ENCODE measurements around the gene CEP128.

The CEP128 gene

GRCh38 chr14:80692903-80693302, 248.6 kb downstream of the CEP128 start:
- Mint-ChIP-seq H3K27me3 (no peaks in the 10 kb centered on the region), H3K4me3 (no peak overlapping the region), H3K4me1 (ENCODE audit: low read depth) (no peaks in the 10 kb centered on the region), H3K9me3 (no peaks in the 10 kb centered on the region), H3K27ac (no peak overlapping the region), H3K36me3 (ENCODE audit: low read depth) (peaks cover 6% of the 10 kb centered on the region)
- intact Hi-C loops (cut with micrococcal nuclease) = no loop called here

DNA sequence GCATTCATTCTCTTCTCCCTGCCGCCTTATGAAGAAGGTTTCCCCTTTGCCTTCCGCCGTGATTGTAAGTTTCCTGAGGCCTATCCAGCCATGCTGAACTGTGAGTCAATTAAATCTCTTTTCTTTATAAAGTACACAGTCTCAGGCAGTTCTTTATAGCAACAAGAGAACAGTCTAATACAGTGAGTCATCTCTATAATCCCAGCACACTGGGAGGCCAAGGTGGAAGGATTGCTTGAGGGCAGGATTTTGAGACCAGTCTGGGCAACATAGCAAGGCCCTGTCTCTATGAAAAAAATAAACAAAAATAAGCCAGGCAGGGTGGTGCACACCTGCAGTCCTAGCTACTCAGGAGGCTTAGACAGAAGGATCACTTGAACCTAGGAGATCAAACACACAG, 259.9 kb downstream of the CEP128 start:
- intact Hi-C loops (cut with micrococcal nuclease) = no loop called here
- Mint-ChIP-seq H3K4me1 (ENCODE audit: low read depth) (no peaks in the 10 kb centered on the region), H3K4me3 (no peak overlapping the region), H3K9me3 (peaks cover 69% of the 10 kb centered on the region), H3K27me3 (no peaks in the 10 kb centered on the region), H3K27ac (no peak overlapping the region), H3K36me3 (ENCODE audit: low read depth) (peaks cover 26% of the 10 kb centered on the region)

DNA sequence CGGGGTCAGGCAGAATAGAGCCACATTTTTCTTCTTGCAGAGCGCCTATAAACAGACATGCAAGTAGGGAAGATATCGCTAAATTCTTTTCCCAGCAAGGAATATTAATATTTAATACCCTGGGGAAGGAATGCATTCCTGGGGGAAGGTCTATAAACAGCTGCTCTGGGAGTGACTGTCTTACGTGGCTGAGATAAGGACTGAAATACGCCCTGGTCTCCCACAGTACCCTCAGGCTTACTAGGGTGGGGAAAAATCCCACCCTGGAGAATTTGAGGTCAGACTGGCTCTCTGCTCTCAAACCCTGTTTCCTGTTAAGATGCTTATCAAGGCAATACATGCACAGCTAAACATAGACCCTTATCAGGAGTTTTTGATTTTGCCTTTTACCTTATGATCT, 262.3 kb downstream of the CEP128 start:
- peaks cover 26% of the 10 kb centered on the region for H3K36me3 Mint-ChIP-seq (ENCODE audit: low read depth)
- H3K9me3 Mint-ChIP-seq = peaks cover 61% of the 10 kb centered on the region
- no peaks in the 10 kb centered on the region for H3K4me1 Mint-ChIP-seq (ENCODE audit: low read depth)
- intact Hi-C loops (cut with micrococcal nuclease) = no loop called here
- H3K4me3 Mint-ChIP-seq = no peak overlapping the region
- no peak overlapping the region for H3K27ac Mint-ChIP-seq
- no peaks in the 10 kb centered on the region for H3K27me3 Mint-ChIP-seq

GRCh38 chr14:80678436-80678835, 263.1 kb downstream of the CEP128 start:
- intact Hi-C loops (cut with micrococcal nuclease) = no loop called here
- no peak overlapping the region for H3K27ac Mint-ChIP-seq
- peaks cover 52% of the 10 kb centered on the region for H3K9me3 Mint-ChIP-seq

DNA sequence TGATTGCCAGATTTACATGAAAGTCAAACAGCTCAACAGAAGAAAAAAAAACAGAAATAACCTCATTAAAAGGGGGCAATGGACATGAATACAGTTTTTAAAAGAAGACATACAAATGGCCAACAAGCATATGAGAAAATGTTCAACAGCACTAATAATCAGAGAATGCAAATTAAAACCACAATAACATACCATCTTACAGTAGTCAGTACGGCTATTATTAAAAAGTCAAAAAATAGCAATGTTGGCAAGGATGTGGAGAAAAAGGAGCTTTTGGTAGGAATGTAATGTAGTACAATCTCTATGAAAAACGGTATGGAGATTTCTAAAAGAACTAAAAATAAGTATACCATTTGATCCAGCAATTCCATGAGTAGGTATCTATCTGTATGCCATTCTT, 272.1 kb downstream of the CEP128 start:
- Mint-ChIP-seq H3K9me3 (peaks cover 30% of the 10 kb centered on the region), H3K27me3 (no peaks in the 10 kb centered on the region), H3K4me3 (no peak overlapping the region), H3K4me1 (ENCODE audit: low read depth) (no peaks in the 10 kb centered on the region), H3K36me3 (ENCODE audit: low read depth) (peaks cover 6% of the 10 kb centered on the region), H3K27ac (no peak overlapping the region)
- intact Hi-C loops (cut with micrococcal nuclease) = no loop called here

More at GRCh38 chr14:80678436-80678835, 263.1 kb downstream of the CEP128 start:
- Mint-ChIP-seq H3K27me3 (no peaks in the 10 kb centered on the region), H3K4me3 (no peak overlapping the region), H3K36me3 (ENCODE audit: low read depth) (peaks cover 26% of the 10 kb centered on the region), H3K4me1 (ENCODE audit: low read depth) (no peaks in the 10 kb centered on the region)

DNA sequence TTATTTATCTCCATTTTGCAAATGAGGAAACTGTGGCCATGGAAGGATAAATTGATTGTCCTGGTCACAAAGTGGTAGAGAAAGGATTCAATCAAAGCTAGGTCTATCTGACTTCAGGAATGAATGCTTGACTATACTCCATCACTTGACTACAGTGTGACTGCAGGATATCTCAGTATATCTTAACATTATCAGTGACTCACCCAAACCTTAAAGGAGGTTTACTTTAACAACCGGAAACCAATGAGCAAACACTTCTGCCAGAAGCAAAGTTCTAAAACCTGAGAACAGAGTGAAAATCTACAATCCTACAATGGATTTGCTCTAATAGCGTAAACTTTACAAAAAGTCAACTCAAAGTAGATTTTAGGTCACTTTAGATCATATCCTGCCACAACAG, 277.0 kb downstream of the CEP128 start:
- H3K4me3 Mint-ChIP-seq = no peak overlapping the region
- no peaks in the 10 kb centered on the region for H3K36me3 Mint-ChIP-seq (ENCODE audit: low read depth)
- intact Hi-C loops (cut with micrococcal nuclease) = no loop called here
- H3K27ac Mint-ChIP-seq = no peak overlapping the region
- H3K27me3 Mint-ChIP-seq = no peaks in the 10 kb centered on the region
- H3K9me3 Mint-ChIP-seq = peaks cover 17% of the 10 kb centered on the region
- H3K4me1 Mint-ChIP-seq (ENCODE audit: low read depth) = no peaks in the 10 kb centered on the region

DNA sequence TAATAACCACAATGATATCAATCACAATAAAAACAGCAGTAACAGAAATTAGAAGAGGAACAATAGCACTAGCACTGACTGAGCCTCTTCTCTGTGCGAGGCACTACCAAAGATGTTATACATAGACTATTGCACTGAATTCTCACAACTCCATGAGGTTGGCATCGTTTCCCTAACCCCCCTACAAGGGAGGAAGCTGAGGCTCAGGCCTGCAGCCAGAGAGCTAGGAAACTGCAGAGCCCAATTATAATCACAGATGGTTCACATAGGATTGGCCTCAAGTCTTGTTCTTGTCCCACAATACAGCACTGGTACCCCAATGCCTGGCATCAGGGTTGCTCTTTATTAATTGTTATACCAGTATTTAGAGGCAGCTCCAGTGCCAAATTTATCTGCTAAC, 278.0 kb downstream of the CEP128 start:
- no peak overlapping the region for H3K27ac Mint-ChIP-seq
- H3K4me1 Mint-ChIP-seq (ENCODE audit: low read depth) = no peaks in the 10 kb centered on the region
- no peak overlapping the region for H3K4me3 Mint-ChIP-seq
- H3K36me3 Mint-ChIP-seq (ENCODE audit: low read depth) = no peaks in the 10 kb centered on the region
- no peaks in the 10 kb centered on the region for H3K27me3 Mint-ChIP-seq
- intact Hi-C loops (cut with micrococcal nuclease) = no loop called here
- peaks cover 7% of the 10 kb centered on the region for H3K9me3 Mint-ChIP-seq

DNA sequence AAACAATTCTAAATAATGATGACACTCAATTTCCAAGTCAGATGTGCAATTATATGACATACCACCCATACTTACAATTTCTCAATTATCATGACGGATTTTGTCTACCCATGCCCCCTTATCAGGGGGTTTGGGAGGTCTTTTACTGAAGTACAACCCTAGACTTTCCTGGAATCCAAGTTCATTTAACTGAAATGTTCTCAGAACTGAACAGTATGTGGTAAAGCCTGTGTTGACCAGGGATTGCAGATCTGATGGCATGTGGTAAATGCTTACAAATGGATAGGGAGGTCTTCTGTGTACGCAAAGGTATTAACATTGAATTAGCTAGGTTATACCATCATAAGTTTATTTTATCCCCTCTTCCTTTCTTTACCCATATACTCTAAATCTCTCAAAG, 281.8 kb downstream of the CEP128 start:
- H3K4me1 Mint-ChIP-seq (ENCODE audit: low read depth) = no peaks in the 10 kb centered on the region
- intact Hi-C loops (cut with micrococcal nuclease) = no loop called here
- H3K9me3 Mint-ChIP-seq = no peaks in the 10 kb centered on the region
- H3K27ac Mint-ChIP-seq = no peak overlapping the region
- H3K36me3 Mint-ChIP-seq (ENCODE audit: low read depth) = no peaks in the 10 kb centered on the region
- no peak overlapping the region for H3K4me3 Mint-ChIP-seq
- H3K27me3 Mint-ChIP-seq = no peaks in the 10 kb centered on the region

GRCh38 chr14:80658733-80659132, 282.8 kb downstream of the CEP128 start:
- intact Hi-C loops (cut with micrococcal nuclease) = no loop called here
- Mint-ChIP-seq H3K4me1 (ENCODE audit: low read depth) (no peaks in the 10 kb centered on the region), H3K9me3 (peaks cover 6% of the 10 kb centered on the region), H3K36me3 (ENCODE audit: low read depth) (no peaks in the 10 kb centered on the region), H3K4me3 (no peak overlapping the region), H3K27ac (no peak overlapping the region), H3K27me3 (no peaks in the 10 kb centered on the region)

DNA sequence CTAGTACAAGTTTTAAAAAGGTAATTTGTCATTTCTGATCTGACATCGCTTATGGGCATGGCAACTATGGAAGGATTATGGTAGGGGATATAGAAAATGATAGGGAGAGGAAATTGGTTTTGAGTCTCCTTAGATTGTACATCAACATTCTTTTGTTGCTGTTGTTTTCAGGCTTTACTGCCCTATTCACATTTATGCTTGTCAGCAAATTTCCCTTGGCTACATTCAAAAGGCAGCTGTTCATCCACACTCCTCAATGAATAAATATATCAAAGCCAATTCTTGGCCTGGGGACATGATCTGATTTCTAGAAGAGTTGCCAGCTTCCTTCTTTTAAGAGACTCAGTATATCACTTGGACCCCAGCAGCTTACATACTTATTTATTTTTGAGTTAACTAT, 283.4 kb downstream of the CEP128 start:
- Mint-ChIP-seq H3K4me3 (no peak overlapping the region), H3K27me3 (no peaks in the 10 kb centered on the region), H3K27ac (no peak overlapping the region), H3K9me3 (peaks cover 8% of the 10 kb centered on the region), H3K36me3 (ENCODE audit: low read depth) (no peaks in the 10 kb centered on the region), H3K4me1 (ENCODE audit: low read depth) (no peaks in the 10 kb centered on the region)
- intact Hi-C loops (cut with micrococcal nuclease) = no loop called here

DNA sequence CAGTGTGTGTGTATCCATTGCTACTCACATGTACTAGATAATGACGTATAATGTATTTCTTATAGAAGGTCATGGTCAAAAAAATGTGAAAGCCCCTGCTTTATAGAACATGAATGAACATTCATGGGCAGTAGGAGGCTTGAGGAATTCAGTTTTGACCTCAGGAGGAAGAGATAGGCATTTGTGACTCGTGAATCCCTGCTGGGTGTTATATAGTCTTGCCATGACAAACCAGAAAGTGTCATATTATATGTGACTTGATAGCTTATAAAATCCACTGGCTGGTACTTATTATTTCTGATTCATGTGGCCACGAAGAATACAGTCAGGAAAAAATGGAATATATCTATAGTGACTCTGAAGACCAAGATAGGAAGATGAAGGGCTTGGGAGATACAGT, 287.6 kb downstream of the CEP128 start:
- Mint-ChIP-seq H3K36me3 (ENCODE audit: low read depth) (no peaks in the 10 kb centered on the region), H3K27ac (no peak overlapping the region), H3K4me1 (ENCODE audit: low read depth) (no peaks in the 10 kb centered on the region), H3K27me3 (no peaks in the 10 kb centered on the region), H3K4me3 (no peak overlapping the region), H3K9me3 (peaks cover 31% of the 10 kb centered on the region)
- intact Hi-C loops (cut with micrococcal nuclease) = no loop called here

DNA sequence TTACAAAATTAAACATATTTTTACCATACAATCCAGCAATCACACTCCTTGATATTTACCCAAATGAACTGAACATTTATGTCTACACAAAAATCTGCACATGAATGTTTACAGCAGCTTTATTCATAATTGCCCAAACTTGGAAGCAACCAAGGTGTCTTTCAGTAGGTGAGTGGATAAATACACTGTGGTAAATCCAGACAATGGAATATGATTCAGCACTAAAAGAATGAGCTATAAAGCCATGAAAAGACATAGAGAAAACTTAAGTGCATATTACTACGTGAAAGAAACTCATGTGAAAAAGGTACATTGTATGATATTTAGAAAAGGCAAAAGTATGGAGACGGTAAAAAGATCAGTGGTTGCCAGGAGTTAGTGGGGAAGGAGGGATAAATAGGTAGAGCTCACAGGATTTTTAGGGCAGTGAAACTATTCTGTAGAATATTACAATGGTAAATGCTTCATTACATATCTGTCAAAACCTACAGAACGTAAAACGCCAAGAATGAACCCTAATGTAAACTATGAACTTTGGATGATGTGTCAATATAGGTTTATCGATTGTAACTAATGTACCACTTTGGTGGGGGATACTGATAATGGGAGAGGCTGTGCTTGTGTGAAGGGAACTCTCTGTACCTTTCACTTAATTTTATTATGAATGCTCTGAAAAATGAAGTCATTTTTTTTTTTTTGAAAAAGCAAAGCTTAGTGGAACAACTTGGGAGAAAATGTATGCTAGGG, 295.7 kb downstream of the CEP128 start:
- peaks cover under 1% of the 10 kb centered on the region for H3K9me3 Mint-ChIP-seq
- H3K27ac Mint-ChIP-seq = no peak overlapping the region
- H3K27me3 Mint-ChIP-seq = no peaks in the 10 kb centered on the region
- intact Hi-C loops (cut with micrococcal nuclease) = no loop called here
- H3K4me1 Mint-ChIP-seq (ENCODE audit: low read depth) = no peaks in the 10 kb centered on the region
- H3K4me3 Mint-ChIP-seq = no peak overlapping the region
- H3K36me3 Mint-ChIP-seq (ENCODE audit: low read depth) = peaks cover 4% of the 10 kb centered on the region

GRCh38 chr14:80644826-80645225, 296.7 kb downstream of the CEP128 start:
- no peaks in the 10 kb centered on the region for H3K9me3 Mint-ChIP-seq
- H3K4me3 Mint-ChIP-seq = no peak overlapping the region
- no peaks in the 10 kb centered on the region for H3K4me1 Mint-ChIP-seq (ENCODE audit: low read depth)

DNA sequence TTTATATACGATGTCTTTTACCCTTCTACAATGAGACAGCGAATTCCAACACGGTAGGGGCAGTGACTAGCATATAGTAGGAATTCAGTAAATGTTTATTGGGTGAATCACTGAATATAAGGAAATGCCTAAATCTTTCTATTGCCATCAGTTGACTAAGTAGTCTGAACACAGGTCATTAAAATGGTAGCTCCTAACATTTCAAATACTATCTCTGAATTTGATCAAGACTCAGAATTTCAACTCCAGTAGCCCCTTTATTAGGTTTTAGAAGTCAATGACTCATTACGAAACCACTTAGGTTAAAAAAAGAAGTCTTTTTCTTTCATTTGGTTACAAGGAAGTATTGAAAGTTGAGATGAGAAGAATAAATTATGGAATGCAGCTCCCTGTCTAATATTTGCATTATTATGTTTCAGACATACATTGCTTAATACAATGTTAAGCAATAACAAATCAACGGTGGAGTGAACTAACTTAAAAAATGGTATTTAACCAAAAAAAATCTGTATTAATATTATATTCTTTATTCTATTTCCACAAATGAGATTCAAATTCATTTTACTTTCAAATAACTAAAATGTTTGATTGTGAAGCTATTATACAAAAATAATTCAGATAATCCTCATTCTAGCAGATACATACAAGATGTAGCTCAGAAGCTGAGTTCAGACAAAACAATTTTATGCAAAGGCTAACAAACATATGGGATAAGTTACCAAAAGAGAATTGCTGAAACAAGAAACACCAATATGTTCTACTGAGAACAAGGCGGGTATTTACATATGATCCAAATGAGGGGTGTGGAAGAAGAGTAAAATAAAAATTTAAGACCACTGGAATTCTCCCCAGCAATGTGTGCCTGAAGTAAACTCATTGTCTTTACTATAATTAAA, 302.7 kb downstream of the CEP128 start:
- Mint-ChIP-seq H3K4me1 (ENCODE audit: low read depth) (no peaks in the 10 kb centered on the region), H3K9me3 (no peaks in the 10 kb centered on the region), H3K27ac (no peak overlapping the region), H3K27me3 (no peaks in the 10 kb centered on the region), H3K4me3 (no peak overlapping the region), H3K36me3 (ENCODE audit: low read depth) (peaks cover 4% of the 10 kb centered on the region)
- intact Hi-C loops (cut with micrococcal nuclease) = no loop called here

More at GRCh38 chr14:80644826-80645225, 296.7 kb downstream of the CEP128 start:
- H3K36me3 Mint-ChIP-seq (ENCODE audit: low read depth) = peaks cover 4% of the 10 kb centered on the region
- no peak overlapping the region for H3K27ac Mint-ChIP-seq
- intact Hi-C loops (cut with micrococcal nuclease) = no loop called here
- H3K27me3 Mint-ChIP-seq = no peaks in the 10 kb centered on the region

Measured in dendritic cell treated with granulocyte-macrophage colony-stimulating factor and Interleukin-4, amounts not matched to agents 40 ng/mL and 50 ng/mL, for 4 days (primary cell).